HCT116 (cell line): Measurements from ENCODE around the gene SMYD4. TPM values are rescaled to one million over a fixed set of nuclear protein-coding genes. Genes with fewer than 3 reads are reported as not detected.

Source experiments
- ATAC-seq: fragments of 200-7000 bp; cut with Tn5 transposase; 2 replicates; pipeline ENCODE4 v1.9.1; 2020; ENCODE audit warnings: mild to moderate bottlenecking, moderate library complexity
- BruUV-seq: library from RNA; stranded (reverse); fragments of 400-500 nt; replicated peaks from 2 replicates; lab custom pipeline; 2021; lab: Mats Ljungman, UMichigan
- CTCF ChIA-PET: fragments of 300-600 bp; sonication (Branson Sonifier 250); formaldehyde crosslinking; loops from one replicate; lab custom pipeline; 2021; ENCODE audit warnings: antibody characterized with exemption; lab: Charles Lee
- POLR2A ChIA-PET: fragments of 300-600, 350-600 bp; sonication (Branson Sonifier 250); formaldehyde crosslinking; loops from one replicate; lab custom pipeline; 2021; ENCODE audit warnings: antibody characterized with exemption; lab: Charles Lee
- RAD21 ChIA-PET, 2 experiments: fragments of 300-600 bp; sonication (Branson Sonifier 250); formaldehyde crosslinking; loops; one replicate each; lab custom pipeline; 2023; ENCODE audit warnings: low total read pairs in 2 of 2; ENCODE audit not compliant: uncharacterized antibody in 2 of 2, unreplicated experiment in 2 of 2, low non-redundant PET in 1 of 2; lab: Charles Lee
- DNase-seq: peaks from one replicate; pipeline ENCODE4 v3.0.0-alpha.2; 2010; ENCODE audit warnings: low read depth, low spot score
- H2AFZ ChIP-seq: fragments of 200-600 bp; shearing (Covaris generic), sonication (generic); 2 replicates; pipeline ENCODE4 v1.6.1; 2017; ENCODE audit warnings: low read depth, mixed run types, mixed read lengths, antibody characterized with exemption, low read length; ENCODE audit not compliant: poor library complexity, severe bottlenecking
- H3K27ac ChIP-seq: 2 replicates; pipeline ENCODE4 v1.5.1; 2012; ENCODE audit warnings: low read depth, low read length
- H3K27me3 ChIP-seq: fragments of 200-600 bp; sonication (generic); 2 replicates; pipeline ENCODE4 v1.6.1; 2016; ENCODE audit warnings: mixed run types, low read length, mixed read lengths; ENCODE audit not compliant: insufficient read depth
- H3K36me3 ChIP-seq, 2 experiments: fragments of 200-500 bp in 1 of 2; fragments of 200-600 bp in 1 of 2; sonication (Bioruptor generic) in 1 of 2; sonication (generic) in 1 of 2; 2 replicates each; pipeline versions ENCODE4 v1.5.1 to v1.6.1; 2014 to 2016; ENCODE audit warnings: low read length in 2 of 2, inconsistent platforms in 1 of 2, mixed read lengths in 1 of 2, mixed run types in 1 of 2; ENCODE audit not compliant: insufficient read depth in 2 of 2, control insufficient read depth in 1 of 2
- H3K4me1 ChIP-seq, 2 experiments: fragments of 200-600 bp in 1 of 2; sonication (generic) in 1 of 2; 2 replicates each; pipeline versions ENCODE4 v1.5.1 to v1.6.1; 2012 to 2017; ENCODE audit warnings: low read length in 2 of 2, inconsistent platforms in 1 of 2, mild to moderate bottlenecking in 1 of 2, mixed read lengths in 1 of 2, mixed run types in 1 of 2, moderate library complexity in 1 of 2; ENCODE audit not compliant: insufficient read depth in 2 of 2, control insufficient read depth in 1 of 2
- H3K4me2 ChIP-seq: fragments of 200-600 bp; sonication (generic); 2 replicates; pipeline ENCODE4 v1.6.1; 2017; ENCODE audit warnings: mixed run types, low read length, mixed read lengths
- H3K4me3 ChIP-seq, 2 experiments: fragments of 200-600 bp in 1 of 2; sonication (generic) in 1 of 2; replicated peaks in 1 of 2; 2 replicates each; pipeline ENCODE4 v1.5.1; 2011 to 2016; ENCODE audit warnings: low read length in 2 of 2, control low read depth in 1 of 2, low read depth in 1 of 2, mild to moderate bottlenecking in 1 of 2, mixed read lengths in 1 of 2, mixed run types in 1 of 2
- H3K79me2 ChIP-seq: fragments of 200-600 bp; sonication (generic); 2 replicates; pipeline ENCODE4 v1.6.1; 2017; ENCODE audit warnings: mild to moderate bottlenecking, mixed run types, low read length, moderate library complexity, mixed read lengths; ENCODE audit not compliant: insufficient read depth
- H3K9ac ChIP-seq: fragments of 200-600 bp; sonication (generic); 2 replicates; pipeline ENCODE4 v1.6.1; 2016; ENCODE audit warnings: low read length, mixed read lengths
- H3K9me2 ChIP-seq: fragments of 200-600 bp; sonication (generic), shearing (Covaris generic); 2 replicates; pipeline ENCODE4 v1.6.1; 2017; ENCODE audit warnings: mixed run types, mild to moderate bottlenecking, moderate library complexity; ENCODE audit not compliant: insufficient read depth
- H3K9me3 ChIP-seq, 2 experiments: fragments of 200-500 bp in 1 of 2; fragments of 200-600 bp in 1 of 2; sonication (Bioruptor generic) in 1 of 2; sonication (generic) in 1 of 2; 2 replicates each; pipeline ENCODE4 v1.6.1; 2014 to 2017; ENCODE audit warnings: low read length in 2 of 2, mixed read lengths in 2 of 2, inconsistent platforms in 1 of 2, low read depth in 1 of 2, mild to moderate bottlenecking in 1 of 2, mixed run types in 1 of 2, moderate library complexity in 1 of 2; ENCODE audit not compliant: control insufficient read depth in 1 of 2, insufficient read depth in 1 of 2
- H4K20me1 ChIP-seq: fragments of 200-600 bp; sonication (generic), shearing (Covaris generic); 2 replicates; pipeline ENCODE4 v1.6.1; 2017; ENCODE audit warnings: mixed run types, mild to moderate bottlenecking, moderate library complexity; ENCODE audit not compliant: insufficient read depth
- EGR1 ChIP-seq: IDR thresholded peaks from 2 replicates; pipeline ENCODE4 v1.6.1; 2012; ENCODE audit warnings: low read depth
- ELF1 ChIP-seq: IDR thresholded peaks from 2 replicates; pipeline ENCODE4 v1.6.1; 2012; ENCODE audit warnings: low read depth, borderline replicate concordance
- EZH2 ChIP-seq: fragments of 200-600 bp; sonication (generic); IDR thresholded peaks from 2 replicates; pipeline ENCODE4 v1.6.1; 2017; ENCODE audit warnings: antibody characterized with exemption, mixed run types
- JUND ChIP-seq: IDR thresholded peaks from 2 replicates; pipeline ENCODE4 v1.6.1; 2012
- RAD21 ChIP-seq: IDR thresholded peaks from 2 replicates; pipeline ENCODE4 v1.6.1; 2012; ENCODE audit warnings: low read depth, mild to moderate bottlenecking
- ZFX ChIP-seq: fragments of 450-650 bp; IDR thresholded peaks from 2 replicates; pipeline ENCODE4 v1.6.1; 2017
- ZNF274 ChIP-seq: fragments of 200-500 bp; sonication (Bioruptor generic); IDR thresholded peaks from 2 replicates; pipeline ENCODE4 v1.6.1; 2014; ENCODE audit warnings: mild to moderate bottlenecking, low read depth, low read length, inconsistent platforms
- intact Hi-C: fragments of 100-400 bp; cut with micrococcal nuclease; formaldehyde crosslinking; loops from 2 replicates; pipeline ENCODE4 v1.10.0; 2022
- total RNA-seq: library from RNA; stranded (reverse); gene quantifications from one replicate; pipeline ENCODE4 v1.2.1, GENCODE V29; 2021; ENCODE audit not compliant: unreplicated experiment
- TF ChIP-seq, protein P1 (sequence below): IDR thresholded peaks from 2 replicates; pipeline ENCODE4 v1.6.1; 2012
- TF ChIP-seq, protein P2 (sequence below): IDR thresholded peaks from 2 replicates; pipeline ENCODE4 v1.6.1; 2011; ENCODE audit warnings: mild to moderate bottlenecking, low read length, moderate library complexity; ENCODE audit not compliant: insufficient replicate concordance; ENCODE audit errors: extremely low read depth
- TF ChIP-seq, protein P3 (sequence below), 3 experiments: fragments of 200-600 bp in 1 of 3; sonication (generic) in 1 of 3; IDR thresholded peaks in 2 of 3; conservative IDR thresholded peaks in 1 of 3; 2 replicates each; pipeline ENCODE4 v1.5.1; 2012 to 2017; ENCODE audit warnings: low read depth in 2 of 3, low read length in 2 of 3, antibody characterized with exemption in 1 of 3, borderline replicate concordance in 1 of 3, control low read depth in 1 of 3, mild to moderate bottlenecking in 1 of 3, mixed read lengths in 1 of 3, mixed run types in 1 of 3, moderate library complexity in 1 of 3; ENCODE audit not compliant: insufficient read depth in 1 of 3
- TF ChIP-seq, protein P4 (sequence below): IDR thresholded peaks from 2 replicates; pipeline ENCODE4 v1.6.1; 2012

Gene SMYD4
- total RNA-seq, 1 experiment from 2014 or later: 16.9 TPM

DNA sequence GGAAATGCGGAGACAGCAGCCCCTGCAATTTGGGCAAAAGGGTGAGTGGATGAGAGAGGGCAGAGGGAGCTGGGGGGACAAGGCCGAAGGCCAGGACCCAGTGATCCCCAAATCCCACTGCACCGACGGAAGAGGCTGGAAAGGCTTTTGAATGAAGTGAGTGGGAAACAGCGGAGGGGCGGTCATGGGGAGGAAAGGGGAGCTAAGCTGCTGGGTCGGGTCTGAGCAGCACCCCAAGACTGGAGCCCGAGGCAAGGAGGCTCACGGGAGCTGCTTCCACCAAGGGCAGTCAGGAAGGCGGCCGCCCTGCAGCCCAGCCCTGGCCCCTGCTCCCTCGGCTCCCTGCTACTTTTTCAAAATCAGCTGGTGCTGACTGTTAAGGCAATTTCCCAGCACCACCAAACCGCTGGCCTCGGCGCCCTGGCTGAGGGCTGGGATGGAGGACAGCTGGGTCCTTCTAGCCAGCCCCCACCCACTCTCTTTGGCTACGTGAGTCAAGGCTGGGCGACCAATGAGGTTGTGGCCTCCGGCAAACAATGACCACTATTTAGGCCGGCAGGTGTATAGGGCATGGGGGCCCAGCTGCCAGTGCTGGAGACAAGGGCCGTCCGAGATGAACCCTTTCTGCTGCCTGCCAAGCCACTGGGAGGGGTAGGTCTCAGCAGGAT is 67.3 kb downstream of the SMYD4 start:
- H2AFZ ChIP-seq: no peak overlapping the region
- H3K79me2 ChIP-seq: no peaks in the 10 kb centered on the region
- no TSS peak for BruUV-seq
- DNase-seq: no peak
- no peak overlapping the region for H3K4me3 ChIP-seq
- no peaks in the 10 kb centered on the region for H3K27me3 ChIP-seq
- RAD21 ChIA-PET: no interaction called here
- no peaks in the 10 kb centered on the region for H3K9me3 ChIP-seq
- no peaks in the 10 kb centered on the region for H3K36me3 ChIP-seq
- H3K4me2 ChIP-seq: no peak overlapping the region
- intact Hi-C loops: no loop called here
- H3K9ac ChIP-seq: no peak overlapping the region
- no peak overlapping the region for H3K27ac ChIP-seq
- no peaks in the 10 kb centered on the region for H3K9me2 ChIP-seq
- CTCF ChIA-PET: interaction anchor here (0.9 kb wide), 1 partner anchor 41 kb away, joined by 3 read pairs; no protein-coding TSS in a partner anchor
- TF ChIP-seq ELF1 (no peak), JUND (no peak), ZNF274 (no peak), EZH2 (no peak), EGR1 (no peak), RAD21 (no peak), ZFX (no peak)
- TF ChIP-seq, protein P1, sequence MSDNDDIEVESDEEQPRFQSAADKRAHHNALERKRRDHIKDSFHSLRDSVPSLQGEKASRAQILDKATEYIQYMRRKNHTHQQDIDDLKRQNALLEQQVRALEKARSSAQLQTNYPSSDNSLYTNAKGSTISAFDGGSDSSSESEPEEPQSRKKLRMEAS: no peak
- TF ChIP-seq, protein P2, sequence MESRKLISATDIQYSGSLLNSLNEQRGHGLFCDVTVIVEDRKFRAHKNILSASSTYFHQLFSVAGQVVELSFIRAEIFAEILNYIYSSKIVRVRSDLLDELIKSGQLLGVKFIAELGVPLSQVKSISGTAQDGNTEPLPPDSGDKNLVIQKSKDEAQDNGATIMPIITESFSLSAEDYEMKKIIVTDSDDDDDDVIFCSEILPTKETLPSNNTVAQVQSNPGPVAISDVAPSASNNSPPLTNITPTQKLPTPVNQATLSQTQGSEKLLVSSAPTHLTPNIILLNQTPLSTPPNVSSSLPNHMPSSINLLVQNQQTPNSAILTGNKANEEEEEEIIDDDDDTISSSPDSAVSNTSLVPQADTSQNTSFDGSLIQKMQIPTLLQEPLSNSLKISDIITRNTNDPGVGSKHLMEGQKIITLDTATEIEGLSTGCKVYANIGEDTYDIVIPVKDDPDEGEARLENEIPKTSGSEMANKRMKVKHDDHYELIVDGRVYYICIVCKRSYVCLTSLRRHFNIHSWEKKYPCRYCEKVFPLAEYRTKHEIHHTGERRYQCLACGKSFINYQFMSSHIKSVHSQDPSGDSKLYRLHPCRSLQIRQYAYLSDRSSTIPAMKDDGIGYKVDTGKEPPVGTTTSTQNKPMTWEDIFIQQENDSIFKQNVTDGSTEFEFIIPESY: no peak
- TF ChIP-seq, protein P3, sequence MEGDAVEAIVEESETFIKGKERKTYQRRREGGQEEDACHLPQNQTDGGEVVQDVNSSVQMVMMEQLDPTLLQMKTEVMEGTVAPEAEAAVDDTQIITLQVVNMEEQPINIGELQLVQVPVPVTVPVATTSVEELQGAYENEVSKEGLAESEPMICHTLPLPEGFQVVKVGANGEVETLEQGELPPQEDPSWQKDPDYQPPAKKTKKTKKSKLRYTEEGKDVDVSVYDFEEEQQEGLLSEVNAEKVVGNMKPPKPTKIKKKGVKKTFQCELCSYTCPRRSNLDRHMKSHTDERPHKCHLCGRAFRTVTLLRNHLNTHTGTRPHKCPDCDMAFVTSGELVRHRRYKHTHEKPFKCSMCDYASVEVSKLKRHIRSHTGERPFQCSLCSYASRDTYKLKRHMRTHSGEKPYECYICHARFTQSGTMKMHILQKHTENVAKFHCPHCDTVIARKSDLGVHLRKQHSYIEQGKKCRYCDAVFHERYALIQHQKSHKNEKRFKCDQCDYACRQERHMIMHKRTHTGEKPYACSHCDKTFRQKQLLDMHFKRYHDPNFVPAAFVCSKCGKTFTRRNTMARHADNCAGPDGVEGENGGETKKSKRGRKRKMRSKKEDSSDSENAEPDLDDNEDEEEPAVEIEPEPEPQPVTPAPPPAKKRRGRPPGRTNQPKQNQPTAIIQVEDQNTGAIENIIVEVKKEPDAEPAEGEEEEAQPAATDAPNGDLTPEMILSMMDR (IDR thresholded peaks at IDR 0.05 in 2 of 3, conservative IDR thresholded peaks at IDR 0.05 in 1 of 3; ENCODE audit: borderline replicate concordance in 1 of 3, insufficient read depth in 1 of 3, low read depth in 2 of 3, low read length in 2 of 3): no peak
- TF ChIP-seq, protein P4, sequence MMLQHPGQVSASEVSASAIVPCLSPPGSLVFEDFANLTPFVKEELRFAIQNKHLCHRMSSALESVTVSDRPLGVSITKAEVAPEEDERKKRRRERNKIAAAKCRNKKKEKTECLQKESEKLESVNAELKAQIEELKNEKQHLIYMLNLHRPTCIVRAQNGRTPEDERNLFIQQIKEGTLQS: no peak
- TF ChIP-seq, all 23 proteins: peak for 0
- Histone ChIP-seq H3K4me1 (peaks cover 2 to 16% of the 10 kb centered on the region in 2 experiments; a peak in 3 of 4 replicates), H4K20me1 (no peaks in the 10 kb centered on the region)
- POLR2A ChIA-PET: interaction anchor here (2.1 kb wide), 1 partner anchor 45 kb away, joined by 6 read pairs; no protein-coding TSS in a partner anchor
- ATAC-seq: peak; percentile 38; the same call in 1 of the 2 replicates
